Heart left ventricle (tissue), 16 donors: ENCODE results near the gene MSI2. TPM values are rescaled to one million over a fixed set of nuclear protein-coding genes. Genes with fewer than 3 reads are reported as not detected.

Experiments
- ATAC-seq, 4 donors: fragments of 200-7000 bp; cut with Tn5 transposase; one replicate each; pipeline ENCODE4 v1.9.1; 2020 to 2022; ENCODE audit warnings: moderate library complexity in 4 of 4, mild to moderate bottlenecking in 3 of 4, moderate number of reproducible peaks in 1 of 4
- DNase-seq, 5 donors: peaks; one replicate each; pipeline ENCODE4 v3.0.0-alpha.2; 2020
- H3K27ac ChIP-seq, 12 donors: fragments of 200-600 bp; sonication (generic) in 4 of 12; one replicate each; pipeline versions ENCODE4 v1.5.0 to v1.8.0; 2016 to 2022; ENCODE audit warnings: mild to moderate bottlenecking in 2 of 12
- H3K27me3 ChIP-seq, 9 donors: fragments of 200-600 bp; sonication (generic) in 2 of 9; one replicate each; pipeline versions ENCODE4 v1.5.1 to v1.8.0; 2016 to 2022; ENCODE audit warnings: mild to moderate bottlenecking in 3 of 9
- H3K36me3 ChIP-seq, 9 donors: fragments of 200-600 bp; sonication (generic) in 2 of 9; one replicate each; pipeline versions ENCODE4 v1.5.0 to v1.8.0; 2018 to 2022; ENCODE audit warnings: mild to moderate bottlenecking in 2 of 9
- H3K4me1 ChIP-seq, 12 donors: fragments of 200-600 bp; sonication (generic) in 4 of 12; one replicate each; pipeline versions ENCODE4 v1.5.0 to v1.8.0; 2016 to 2022; ENCODE audit warnings: mild to moderate bottlenecking in 3 of 12
- H3K4me3 ChIP-seq, 12 donors: fragments of 200-600 bp; sonication (generic) in 4 of 12; one replicate each; pipeline versions ENCODE4 v1.5.0 to v1.8.0; 2017 to 2022; ENCODE audit warnings: mild to moderate bottlenecking in 9 of 12, moderate library complexity in 4 of 12
- H3K9me3 ChIP-seq, 12 donors: fragments of 200-600 bp; sonication (generic) in 4 of 12; one replicate each; pipeline versions ENCODE4 v1.5.0 to v1.8.0; 2016 to 2022; ENCODE audit warnings: mild to moderate bottlenecking in 1 of 12
- POLR2A ChIP-seq, 2 donors: fragments of 450-650 bp; IDR thresholded peaks; one replicate each; pipeline ENCODE4 v1.6.1; 2017; ENCODE audit warnings: antibody characterized with exemption in 2 of 2, mild to moderate bottlenecking in 2 of 2, moderate library complexity in 2 of 2
- WGBS, 4 donors: extraction: QIAGEN DNeasy Blood & Tissue Kit in 2 of 4; methylation state at CpG; one replicate each; pipeline versions ENCODE4 v1.1.5 to v1.1.7; 2013 to 2018; 5-methylcytosine and 5-hydroxymethylcytosine counted together
- intact Hi-C, 10 donors: fragments of 100-400 bp; cut with DNase I; formaldehyde crosslinking; loops; one replicate each; pipeline versions ENCODE4 v1.11.1 to v1.14.2; 2022
- polyA plus RNA-seq, 2 donors: library from polyadenylated mRNA; stranded (reverse); fragments of 200-250 nt; gene quantifications; one replicate each; pipeline ENCODE4 v1.2.3, GENCODE V29; 2013
- total RNA-seq, 9 donors: library from RNA; depleted of rRNA in 2 of 9; stranded (reverse); fragments of >200 nt in 2 of 9; fragmentation: NEBNext Ultra II Directional in 3 of 9; extraction: Animal tissue kit (Norgen Biotek cat#: 25700) in 3 of 9; gene quantifications; one replicate each; pipeline versions ENCODE4 v1.1.0 to v1.2.4, GENCODE V29; 2016 to 2023
- TF ChIP-seq, protein P1 (sequence below), 12 donors: fragments of 200-600 bp; sonication (generic) in 4 of 12; IDR thresholded peaks; one replicate each; pipeline versions ENCODE4 v1.5.0 to v1.8.0; 2018 to 2022; ENCODE audit warnings: antibody characterized with exemption in 12 of 12, mild to moderate bottlenecking in 5 of 12
- donor health status: ischemic (EF 13 %, LVEDD 7.1; RV severe dilation, severe dysfunction).
- donor health status: healthy with polysubstance abuse.
- donor health status: DM: no; HTN: yes; CAD: no.
- donor health status: DM: no; HTN: no; CAD: no.
- donor health status: ischemic (EF 25% LVEDD 6.9; RV normal size, moderate dysfunction).
- donor health status: ischemic (EF 25% LVEDD 5.7; RV mildly dilated, moderate dysfunction).
- donor health status: healthy.
- donor health status: DM: yes; HTN: yes; CAD: no.
- donor health status: ischemic (EF 35%, LVEDD 5.7; RV mildly dilated, moderate dysfunction).
- donor health status: nonischemic (EF 11% LVEDD 7.7; RV severe dilation, severe dysfunction).
- donor health status: DM: yes; HTN: yes; CAD: no.
- donor health status: PGD.
- donor health status: ischemic (EF 29% LVEDD 5.4; RV normal size, mild dysfunction).
- donor health status: nonischemic (EF 23%, LVEDD 6.1; RV moderate dilation, normal function).

MSI2 gene
- total and polyA plus RNA-seq, 11 donors, result 35.9 to 120 (median 104) TPM

- no peak overlapping the region for H3K27ac ChIP-seq
- no peaks in the 10 kb centered on the region for H3K27me3 ChIP-seq
- DNase-seq (no peak), ATAC-seq (no peak)
- TF ChIP-seq, protein P1, sequence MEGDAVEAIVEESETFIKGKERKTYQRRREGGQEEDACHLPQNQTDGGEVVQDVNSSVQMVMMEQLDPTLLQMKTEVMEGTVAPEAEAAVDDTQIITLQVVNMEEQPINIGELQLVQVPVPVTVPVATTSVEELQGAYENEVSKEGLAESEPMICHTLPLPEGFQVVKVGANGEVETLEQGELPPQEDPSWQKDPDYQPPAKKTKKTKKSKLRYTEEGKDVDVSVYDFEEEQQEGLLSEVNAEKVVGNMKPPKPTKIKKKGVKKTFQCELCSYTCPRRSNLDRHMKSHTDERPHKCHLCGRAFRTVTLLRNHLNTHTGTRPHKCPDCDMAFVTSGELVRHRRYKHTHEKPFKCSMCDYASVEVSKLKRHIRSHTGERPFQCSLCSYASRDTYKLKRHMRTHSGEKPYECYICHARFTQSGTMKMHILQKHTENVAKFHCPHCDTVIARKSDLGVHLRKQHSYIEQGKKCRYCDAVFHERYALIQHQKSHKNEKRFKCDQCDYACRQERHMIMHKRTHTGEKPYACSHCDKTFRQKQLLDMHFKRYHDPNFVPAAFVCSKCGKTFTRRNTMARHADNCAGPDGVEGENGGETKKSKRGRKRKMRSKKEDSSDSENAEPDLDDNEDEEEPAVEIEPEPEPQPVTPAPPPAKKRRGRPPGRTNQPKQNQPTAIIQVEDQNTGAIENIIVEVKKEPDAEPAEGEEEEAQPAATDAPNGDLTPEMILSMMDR (IDR thresholded peaks at IDR 0.05), result no peak
- no peak for TF ChIP-seq POLR2A (IDR thresholded peaks at IDR 0.05)
- 92 to 97% (median 94%) methylated on average over 8 of the region's 8 CpGs for WGBS, 4 donors
- intact Hi-C loops, result no loop called here
- H3K4me1 ChIP-seq, result peaks cover 0 to 36% (median 6%) of the 10 kb centered on the region in 12 donors
- H3K9me3 ChIP-seq, result no peaks in the 10 kb centered on the region
- no peaks in the 10 kb centered on the region for H3K36me3 ChIP-seq
- H3K4me3 ChIP-seq, result no peak overlapping the region
Measured at GRCh38 chr17:57504208-57504607, 247.9 kb downstream of the MSI2 start.

DNA sequence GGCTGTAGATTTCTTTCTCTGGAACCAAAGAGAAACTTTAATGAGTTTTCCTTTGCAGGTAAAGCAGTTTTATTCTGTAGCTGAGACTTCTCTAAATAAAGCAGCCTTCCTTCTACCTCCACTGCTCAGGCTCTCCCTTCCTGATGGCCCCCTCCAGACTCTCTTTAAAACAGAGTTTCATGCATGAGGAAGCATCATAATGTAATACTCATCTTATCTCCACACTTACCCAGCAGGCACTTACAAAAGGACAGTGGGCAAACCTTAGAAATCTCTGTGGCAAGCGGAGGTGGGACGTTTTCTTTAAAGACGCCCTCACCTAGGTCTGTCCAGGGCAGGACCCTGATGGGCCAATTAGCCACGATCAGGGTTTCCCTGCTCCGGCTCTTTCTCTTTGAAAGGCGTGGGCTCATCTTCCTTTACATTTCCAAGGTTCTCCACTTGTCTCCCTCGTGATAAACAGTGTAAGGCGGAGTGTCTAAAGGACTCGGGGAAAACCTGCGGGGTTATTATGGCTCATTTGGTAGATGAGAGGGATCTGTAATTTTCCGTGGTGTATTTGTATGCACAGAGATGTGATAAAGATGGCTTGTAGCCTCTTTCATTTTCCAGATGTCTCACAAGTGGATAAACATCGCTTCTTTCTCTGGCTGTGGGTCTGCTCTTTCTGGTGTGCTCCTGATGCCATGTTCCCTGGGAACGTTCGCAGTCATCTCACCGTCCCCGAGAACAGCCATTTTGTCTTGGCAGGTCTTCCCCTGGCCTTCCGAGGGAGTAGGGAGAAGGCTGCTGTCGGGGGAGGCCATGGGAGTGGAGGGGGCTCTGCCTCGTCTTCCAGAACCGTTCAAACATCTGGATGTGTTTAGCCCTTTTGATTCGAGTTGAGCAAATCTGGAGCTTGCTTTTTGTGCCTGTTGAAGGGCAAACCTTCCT, 249.8 kb downstream of the MSI2 start:
- no peaks in the 10 kb centered on the region for H3K9me3 ChIP-seq
- peaks cover 0 to 36% (median 6%) of the 10 kb centered on the region in 12 donors for H3K4me1 ChIP-seq
- peak in 3 of 4 donors; percentile 4 to 21 (median 5) for ATAC-seq
- peak overlapping the region in 10 of 12 donors; percentile 11 to 74 (median 56) for H3K27ac ChIP-seq
- WGBS, 4 donors, result 74 to 79% (median 77%) methylated on average over 21 of the region's 21 CpGs
- TF ChIP-seq POLR2A (IDR thresholded peaks at IDR 0.05), result no peak
- TF ChIP-seq, protein P1 (IDR thresholded peaks at IDR 0.05), result no peak
- H3K36me3 ChIP-seq, result no peaks in the 10 kb centered on the region
- intact Hi-C loops, result no loop called here
- no peak for DNase-seq
- no peaks in the 10 kb centered on the region for H3K27me3 ChIP-seq
- H3K4me3 ChIP-seq, result no peak overlapping the region

DNA sequence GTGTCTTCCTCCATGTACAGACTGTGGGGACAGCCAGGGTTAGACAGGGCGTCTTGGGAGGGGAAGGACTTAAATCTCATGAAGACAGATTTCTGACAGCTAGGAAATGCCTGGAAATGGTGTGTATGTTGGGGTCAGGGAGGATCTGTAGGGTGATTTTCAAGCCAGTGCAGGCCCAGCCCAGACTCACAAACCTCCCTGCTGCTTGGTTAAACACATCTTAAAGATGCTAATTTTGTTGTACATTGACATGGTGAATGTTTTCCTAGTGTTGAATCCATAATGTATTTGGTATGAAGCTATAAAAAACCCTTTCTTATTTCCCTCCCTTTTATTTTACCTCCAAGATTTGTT, 250.4 kb downstream of the MSI2 start:
- intact Hi-C loops, result no loop called here
- peak overlapping the region in 10 of 12 donors; percentile 11 to 74 (median 56) for H3K27ac ChIP-seq
- H3K9me3 ChIP-seq, result no peaks in the 10 kb centered on the region
- TF ChIP-seq, protein P1 (IDR thresholded peaks at IDR 0.05), result no peak
- no peak for TF ChIP-seq POLR2A (IDR thresholded peaks at IDR 0.05)
- WGBS, 4 donors, result 64 to 79% (median 77%) methylated on average over 1 of the region's 1 CpG
- ATAC-seq (peak in 1 of 4 donors; percentile 15), DNase-seq (no peak)
- H3K4me1 ChIP-seq, result peaks cover 0 to 34% (median 6%) of the 10 kb centered on the region in 12 donors
- H3K36me3 ChIP-seq, result no peaks in the 10 kb centered on the region
- H3K4me3 ChIP-seq, result no peak overlapping the region
- no peaks in the 10 kb centered on the region for H3K27me3 ChIP-seq

DNA sequence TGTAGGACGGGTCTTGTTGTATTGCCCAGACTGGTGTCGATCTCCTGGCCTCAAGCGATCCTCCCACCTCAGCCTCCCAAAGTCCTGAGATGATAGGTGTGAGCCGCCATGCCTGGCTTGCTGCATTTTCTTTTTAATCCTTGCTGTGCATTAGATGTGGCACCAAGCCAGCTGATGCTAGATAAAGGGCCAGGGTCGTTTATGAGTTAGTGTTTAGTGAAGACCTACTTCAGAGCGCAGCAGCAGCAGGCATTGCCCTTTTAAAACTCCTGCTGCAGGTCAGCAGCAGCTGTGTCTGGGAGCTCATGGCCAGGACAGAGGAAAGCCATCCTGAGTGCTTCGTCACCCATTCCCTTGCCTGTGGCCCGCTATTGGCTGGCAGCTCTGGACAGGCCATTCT, 251.5 kb downstream of the MSI2 start:
- intact Hi-C loops, result no loop called here
- 71 to 75% (median 74%) methylated on average over 7 to 8 of the region's 8 CpGs for WGBS, 4 donors
- Histone ChIP-seq H3K4me1 (peaks cover 0 to 28% (median 6%) of the 10 kb centered on the region in 12 donors), H3K27ac (peak overlapping the region in 3 of 12 donors; percentile 18 to 34 (median 33)), H3K9me3 (no peaks in the 10 kb centered on the region), H3K4me3 (no peak overlapping the region), H3K27me3 (no peaks in the 10 kb centered on the region), H3K36me3 (no peaks in the 10 kb centered on the region)
- TF ChIP-seq, protein P1 (IDR thresholded peaks at IDR 0.05), result no peak
- no peak for TF ChIP-seq POLR2A (IDR thresholded peaks at IDR 0.05)
- ATAC-seq (no peak), DNase-seq (no peak)
